Fibroblast of the conjunctiva (primary cell): ENCODE measurements around the gene HS6ST2.
"Not testable (repeated sequence)": the region's sequence is repeated elsewhere in the genome, so short reads cannot be mapped to it uniquely, and the experiment has no call there.

ENCODE experiments used
- DNase-seq: peaks from one replicate; pipeline ENCODE4 v3.0.0-alpha.2; 2010; ENCODE audit warnings: low read depth

Gene HS6ST2

GRCh38 chrX:132958091-132958703 lies at the start of gene HS6ST2:
TSS of gene HS6ST2 (minus strand) at chrX:132958629.
- no peak for DNase-seq

GRCh38 chrX:133007458-133007857 lies 49.0 kb upstream of the HS6ST2 start:
- DNase-seq = no peak

- no peak for DNase-seq
Observed at GRCh38 chrX:133005616-133006015, 47.2 kb upstream of the HS6ST2 start.

GRCh38 chrX:133005042-133005441 lies 46.6 kb upstream of the HS6ST2 start:
- DNase-seq = no peak

GRCh38 chrX:132999209-132999608 lies 40.8 kb upstream of the HS6ST2 start:
- no peak for DNase-seq

GRCh38 chrX:132990835-132991234 lies 32.4 kb upstream of the HS6ST2 start:
- DNase-seq = no peak

- DNase-seq = no peak
Observed at GRCh38 chrX:132986556-132986955, 28.1 kb upstream of the HS6ST2 start.

GRCh38 chrX:132984058-132984650 lies 25.7 kb upstream of the HS6ST2 start:
- no peak for DNase-seq

GRCh38 chrX:132983496-132983895 lies 25.1 kb upstream of the HS6ST2 start:
- no peak for DNase-seq

GRCh38 chrX:132980035-132980434 lies 21.6 kb upstream of the HS6ST2 start:
- not testable (repeated sequence) for DNase-seq

- no peak for DNase-seq
Observed at GRCh38 chrX:132968296-132968949, 10.0 kb upstream of the HS6ST2 start.

GRCh38 chrX:132967049-132967448 lies 8.6 kb upstream of the HS6ST2 start:
- no peak for DNase-seq

GRCh38 chrX:132965461-132965860 lies 7.0 kb upstream of the HS6ST2 start:
- no peak for DNase-seq

- DNase-seq = no peak
Observed at GRCh38 chrX:132961511-132961910, 3.1 kb upstream of the HS6ST2 start.

- no peak for DNase-seq
Observed at GRCh38 chrX:132957211-132958090, 978 bp downstream of the HS6ST2 start.

GRCh38 chrX:132956421-132957210 lies 1.8 kb downstream of the HS6ST2 start:
- DNase-seq = no peak

GRCh38 chrX:132955690-132956089 lies 2.7 kb downstream of the HS6ST2 start:
- DNase-seq = no peak

- no peak for DNase-seq
Observed at GRCh38 chrX:132954323-132954722, 4.1 kb downstream of the HS6ST2 start.

- no peak for DNase-seq
Observed at GRCh38 chrX:132953354-132953753, 5.1 kb downstream of the HS6ST2 start.

- DNase-seq = no peak
Observed at GRCh38 chrX:132948648-132949260, 9.7 kb downstream of the HS6ST2 start.

GRCh38 chrX:132945055-132945599 lies 13.3 kb downstream of the HS6ST2 start:
- DNase-seq = not testable (repeated sequence)
